LNCAP (cell line): ENCODE data around the gene CTCF.

Experiments used
- CTCF ChIP-seq: fragments of 450-650 bp; IDR thresholded peaks from 2 replicates; pipeline ENCODE4 v1.5.1; 2017; ENCODE audit warnings: mild to moderate bottlenecking

CTCF gene

GRCh38 chr16:67598527-67598926 is 36.2 kb downstream of the CTCF start:
- no peak for TF ChIP-seq CTCF

GRCh38 chr16:67605641-67606040 is 43.3 kb downstream of the CTCF start:
- no peak for TF ChIP-seq CTCF

GRCh38 chr16:67606632-67607031 is 44.3 kb downstream of the CTCF start:
- no peak for TF ChIP-seq CTCF

GRCh38 chr16:67608364-67608763 is 46.0 kb downstream of the CTCF start:
- no peak for TF ChIP-seq CTCF

- peak; percentile 9; the same call in 1 of the 2 replicates for TF ChIP-seq CTCF
These were observed 51.5 kb downstream of the CTCF start for GRCh38 chr16:67613808-67614207.

GRCh38 chr16:67628216-67628615 is 65.9 kb downstream of the CTCF start:
- TF ChIP-seq CTCF: no peak

- TF ChIP-seq CTCF: no peak
These were observed 70.3 kb downstream of the CTCF start for GRCh38 chr16:67632415-67633172.

- no peak for TF ChIP-seq CTCF
These were observed 74.4 kb downstream of the CTCF start for GRCh38 chr16:67636713-67637112.
